T-helper 1 cell treated with Interleukin-12 subunit alpha and Interleukin-12 subunit beta and Interleukin-4 antibody, amounts not matched to agents 30 ng/mL and 1 ng/mL, for 36 hours (primary cell): Measurements from ENCODE around the gene NPIPB9. TPM values are rescaled to one million over a fixed set of nuclear protein-coding genes. Genes with fewer than 3 reads are reported as not detected.

Experiments
- intact Hi-C: fragments of 100-400 bp; cut with micrococcal nuclease; formaldehyde crosslinking; loops from one replicate; pipeline ENCODE4 v1.15.1; 2024
- total RNA-seq: library from RNA; stranded (reverse); gene quantifications from 2 replicates; pipeline ENCODE4 v1.2.3, GENCODE V29; 2022

NPIPB9 gene
- total RNA-seq, 1 donor from 2014 or later = 5.2 TPM

DNA sequence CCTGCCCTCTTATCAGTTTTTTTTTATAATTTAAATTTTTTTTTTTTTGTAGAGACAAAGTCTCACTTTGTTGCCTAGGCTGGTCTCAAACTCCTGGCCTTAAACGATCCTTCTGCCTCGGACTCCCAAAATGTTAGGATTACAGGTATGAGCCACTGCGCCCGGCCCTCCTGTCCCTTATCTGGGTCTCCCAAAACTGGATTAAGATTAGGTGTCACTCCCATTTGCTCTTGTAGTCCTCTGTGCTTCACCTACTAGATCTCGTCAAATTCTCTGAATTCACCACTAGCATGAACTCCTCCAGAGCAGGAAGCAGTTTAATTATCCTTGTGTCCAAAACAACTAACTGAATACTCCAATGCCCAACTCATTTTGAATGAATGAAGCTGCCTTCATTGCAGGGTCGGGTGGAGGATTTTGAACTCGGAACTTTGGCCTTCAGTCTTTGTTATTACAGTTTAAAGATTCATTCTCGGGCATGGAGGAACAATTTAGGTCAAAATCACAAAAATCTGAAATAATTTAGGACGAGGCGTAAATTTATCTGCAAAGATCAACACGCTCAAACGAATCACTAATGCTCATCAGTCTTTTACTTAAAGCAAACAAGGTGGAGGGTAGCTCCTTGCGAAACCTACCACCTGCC lies 70.4 kb downstream of the NPIPB9 start:
- intact Hi-C loops = loop anchor here (1.0 to 5.0 kb wide), 3 partner anchors 58 to 1175 kb away; partner anchors contain the start of genes HIRIP3, INO80E and MAZ

Other genes starting within 250 kb of the NPIPB9 start
- not detected in 2 replicates for gene IL27, start 245.0 kb upstream of the NPIPB9 start, total RNA-seq
- not detected in 2 replicates for gene NUPR1, start 212.8 kb upstream of the NPIPB9 start, total RNA-seq
- gene SGF29, start 197.9 kb upstream of the NPIPB9 start, total RNA-seq = 36.3 and 36.5 TPM in 2 replicates
- gene SULT1A2, start 154.7 kb upstream of the NPIPB9 start, total RNA-seq = 0.37 and 0.63 TPM in 2 replicates
- gene SULT1A1, start 141.7 kb upstream of the NPIPB9 start, total RNA-seq = 5.8 and 6.4 TPM in 2 replicates
- gene NPIPB8, start 113.7 kb upstream of the NPIPB9 start, total RNA-seq = 1.6 and 1.9 TPM in 2 replicates
- 740 and 753 TPM in 2 replicates for gene EIF3C, start 40.3 kb upstream of the NPIPB9 start, total RNA-seq
- gene ATXN2L, start 71.2 kb downstream of the NPIPB9 start, total RNA-seq = 288 and 313 TPM in 2 replicates
- gene TUFM, start 94.6 kb downstream of the NPIPB9 start, total RNA-seq = 137 and 142 TPM in 2 replicates
- 55.0 and 61.0 TPM in 2 replicates for gene SH2B1, start 112.1 kb downstream of the NPIPB9 start, total RNA-seq
- gene ATP2A1, start 126.7 kb downstream of the NPIPB9 start, total RNA-seq = 1.3 and 1.4 TPM in 2 replicates
- 23.9 and 24.9 TPM in 2 replicates for gene RABEP2, start 173.5 kb downstream of the NPIPB9 start, total RNA-seq
- gene CD19, start 180.2 kb downstream of the NPIPB9 start, total RNA-seq = not detected in 2 replicates
- gene NFATC2IP, start 199.2 kb downstream of the NPIPB9 start, total RNA-seq = 122 and 130 TPM in 2 replicates
- gene SPNS1, start 223.0 kb downstream of the NPIPB9 start, total RNA-seq = 26.5 and 32.1 TPM in 2 replicates
- 359 and 362 TPM in 2 replicates for gene LAT, start 233.3 kb downstream of the NPIPB9 start, total RNA-seq